Thoracic aorta (tissue), 2 donors: ENCODE data around the gene ALK. TPM values are rescaled to one million over a fixed set of nuclear protein-coding genes. Genes with fewer than 3 reads are reported as not detected.

ENCODE experiments used
- ATAC-seq: fragments of 150-250 bp; one replicate; pipeline ENCODE4 v1.8.0; 2017; ENCODE audit warnings: low read depth; ENCODE audit not compliant: insufficient number of reproducible peaks, low FRiP score
- DNase-seq: peaks from one replicate; pipeline ENCODE4 v3.0.0-alpha.2; 2020; ENCODE audit warnings: low spot score
- H3K27ac ChIP-seq, 2 donors: fragments of 200-600 bp; sonication (generic); 1 replicate in 1 of 2; 2 replicates in 1 of 2; pipeline ENCODE4 v1.5.1; 2016; ENCODE audit warnings: mild to moderate bottlenecking in 2 of 2, moderate library complexity in 2 of 2
- H3K27me3 ChIP-seq: fragments of 200-600 bp; sonication (generic); replicated peaks from 2 replicates; pipeline ENCODE4 v1.6.0; 2016; ENCODE audit warnings: mild to moderate bottlenecking; ENCODE audit not compliant: insufficient read depth
- H3K36me3 ChIP-seq: fragments of 200-600 bp; sonication (generic); one replicate; pipeline ENCODE4 v1.5.1; 2016
- H3K4me1 ChIP-seq, 2 donors: fragments of 200-600 bp; sonication (generic); 1 replicate in 1 of 2; 2 replicates in 1 of 2; pipeline versions ENCODE4 v1.5.1 to v1.6.0; 2016; ENCODE audit warnings: low read depth in 2 of 2, mild to moderate bottlenecking in 1 of 2; ENCODE audit not compliant: control insufficient read depth in 1 of 2
- H3K4me3 ChIP-seq: fragments of 200-600 bp; sonication (generic); 2 replicates; pipeline ENCODE4 v1.5.1; 2016; ENCODE audit warnings: mild to moderate bottlenecking
- H3K9me3 ChIP-seq: fragments of 200-600 bp; sonication (generic); 2 replicates; pipeline ENCODE4 v1.5.1; 2016
- total RNA-seq, 2 donors: library from RNA; depleted of rRNA; stranded (reverse); fragments of >200 nt; gene quantifications; one replicate each; pipeline versions ENCODE4 v1.1.0 to v1.2.3, GENCODE V29; 2016
- TF ChIP-seq, protein P1 (sequence below): fragments of 200-600 bp; sonication (generic); IDR thresholded peaks from one replicate; pipeline ENCODE4 v1.5.1; 2019; ENCODE audit warnings: antibody characterized with exemption

The ALK gene
- total RNA-seq, 2 donors from 2014 or later = 2.0 TPM; not detected in 1

- no peaks in the 10 kb centered on the region for H3K36me3 ChIP-seq
- no peak overlapping the region for H3K4me3 ChIP-seq
- H3K27me3 ChIP-seq = no peaks in the 10 kb centered on the region
- no peak overlapping the region for H3K27ac ChIP-seq
- H3K9me3 ChIP-seq = no peaks in the 10 kb centered on the region
- DNase-seq (no peak), ATAC-seq (no peak)
- H3K4me1 ChIP-seq = no peaks in the 10 kb centered on the region
- TF ChIP-seq, protein P1, sequence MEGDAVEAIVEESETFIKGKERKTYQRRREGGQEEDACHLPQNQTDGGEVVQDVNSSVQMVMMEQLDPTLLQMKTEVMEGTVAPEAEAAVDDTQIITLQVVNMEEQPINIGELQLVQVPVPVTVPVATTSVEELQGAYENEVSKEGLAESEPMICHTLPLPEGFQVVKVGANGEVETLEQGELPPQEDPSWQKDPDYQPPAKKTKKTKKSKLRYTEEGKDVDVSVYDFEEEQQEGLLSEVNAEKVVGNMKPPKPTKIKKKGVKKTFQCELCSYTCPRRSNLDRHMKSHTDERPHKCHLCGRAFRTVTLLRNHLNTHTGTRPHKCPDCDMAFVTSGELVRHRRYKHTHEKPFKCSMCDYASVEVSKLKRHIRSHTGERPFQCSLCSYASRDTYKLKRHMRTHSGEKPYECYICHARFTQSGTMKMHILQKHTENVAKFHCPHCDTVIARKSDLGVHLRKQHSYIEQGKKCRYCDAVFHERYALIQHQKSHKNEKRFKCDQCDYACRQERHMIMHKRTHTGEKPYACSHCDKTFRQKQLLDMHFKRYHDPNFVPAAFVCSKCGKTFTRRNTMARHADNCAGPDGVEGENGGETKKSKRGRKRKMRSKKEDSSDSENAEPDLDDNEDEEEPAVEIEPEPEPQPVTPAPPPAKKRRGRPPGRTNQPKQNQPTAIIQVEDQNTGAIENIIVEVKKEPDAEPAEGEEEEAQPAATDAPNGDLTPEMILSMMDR = no peak
Observed at GRCh38 chr2:29444150-29444549, 477.2 kb downstream of the ALK start.

GRCh38 chr2:29443627-29444026, 477.8 kb downstream of the ALK start:
- Histone ChIP-seq H3K27me3 (no peaks in the 10 kb centered on the region), H3K4me3 (no peak overlapping the region), H3K36me3 (no peaks in the 10 kb centered on the region), H3K4me1 (no peaks in the 10 kb centered on the region), H3K9me3 (no peaks in the 10 kb centered on the region), H3K27ac (no peak overlapping the region)
- TF ChIP-seq, protein P1 = no peak
- ATAC-seq (no peak), DNase-seq (no peak)

DNA sequence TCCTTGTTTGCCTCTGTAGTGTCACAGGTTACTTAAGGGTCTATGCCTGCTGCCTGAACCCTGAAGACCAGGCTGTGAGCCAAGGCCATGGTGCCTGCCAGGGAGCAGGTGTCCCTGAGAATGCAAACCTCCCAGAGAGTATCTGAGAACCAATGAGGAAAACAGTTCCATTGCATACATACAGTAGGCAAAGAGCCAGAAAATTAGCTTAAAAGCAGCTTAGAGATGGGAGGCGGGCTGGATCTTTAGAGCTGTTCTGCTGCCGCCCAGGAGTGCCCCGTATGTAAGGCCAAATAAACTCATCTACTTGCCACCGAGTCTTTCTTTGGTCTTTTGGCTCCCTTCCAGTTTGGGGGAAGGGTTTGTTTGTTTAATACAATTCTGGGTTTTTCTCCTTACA, 478.2 kb downstream of the ALK start:
- no peak for ATAC-seq
- H3K4me1 ChIP-seq = no peaks in the 10 kb centered on the region
- TF ChIP-seq, protein P1 = no peak
- no peak for DNase-seq
- H3K36me3 ChIP-seq = no peaks in the 10 kb centered on the region
- H3K4me3 ChIP-seq = no peak overlapping the region
- H3K9me3 ChIP-seq = no peaks in the 10 kb centered on the region
- no peak overlapping the region for H3K27ac ChIP-seq
- H3K27me3 ChIP-seq = no peaks in the 10 kb centered on the region

DNA sequence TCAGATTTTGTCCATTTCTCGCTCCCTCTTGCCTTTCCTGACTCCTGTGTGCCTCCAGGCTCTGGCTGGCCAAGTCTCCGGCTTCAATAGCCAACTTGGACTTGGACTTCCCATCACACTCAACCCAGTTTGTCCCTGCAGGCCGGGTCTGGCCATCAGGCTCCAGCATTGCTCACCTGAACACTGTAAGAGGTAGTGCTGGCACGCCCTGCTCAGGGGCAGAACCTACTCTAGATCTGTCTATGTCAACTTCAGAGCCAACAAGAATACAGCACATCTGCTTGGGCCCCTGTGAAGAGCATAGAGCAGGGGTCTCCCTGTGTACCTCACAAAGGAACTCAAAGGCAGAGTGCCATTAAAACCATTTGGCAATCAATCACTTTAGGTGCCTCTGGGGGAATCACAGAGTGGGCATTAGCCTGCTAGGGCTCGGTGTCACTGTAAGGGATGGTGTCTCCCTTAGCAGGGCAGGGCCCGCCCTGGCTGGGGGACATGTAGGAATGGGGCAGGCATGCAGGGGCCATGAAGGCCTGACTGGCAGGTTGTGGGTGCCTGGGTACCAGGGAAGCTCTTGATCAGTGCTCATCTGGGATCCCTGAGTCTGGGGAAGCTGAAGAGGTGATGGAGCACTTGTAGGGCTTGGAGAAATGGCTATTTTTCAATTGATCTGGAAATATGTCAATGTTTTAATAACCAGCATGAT, 480.3 kb downstream of the ALK start:
- no peaks in the 10 kb centered on the region for H3K36me3 ChIP-seq
- H3K27me3 ChIP-seq = no peaks in the 10 kb centered on the region
- TF ChIP-seq, protein P1 = no peak
- ATAC-seq = no peak
- H3K4me1 ChIP-seq = no peaks in the 10 kb centered on the region
- H3K4me3 ChIP-seq = no peak overlapping the region
- no peaks in the 10 kb centered on the region for H3K9me3 ChIP-seq
- H3K27ac ChIP-seq = no peak overlapping the region
- no peak for DNase-seq

GRCh38 chr2:29433920-29434319, 487.5 kb downstream of the ALK start:
- Histone ChIP-seq H3K4me1 (no peaks in the 10 kb centered on the region), H3K36me3 (no peaks in the 10 kb centered on the region), H3K27me3 (no peaks in the 10 kb centered on the region), H3K4me3 (no peak overlapping the region), H3K27ac (no peak overlapping the region), H3K9me3 (no peaks in the 10 kb centered on the region)
- DNase-seq (no peak), ATAC-seq (no peak)
- TF ChIP-seq, protein P1 = no peak
